Loucy (cell line): ENCODE results near the gene SOD3.

Experiments
- EZH2phosphoT487 ChIP-seq: fragments of 200-600 bp; IDR thresholded peaks from 2 replicates; pipeline ENCODE4 v1.6.1; 2018; ENCODE audit warnings: antibody characterized with exemption, mild to moderate bottlenecking, moderate library complexity, borderline replicate concordance
- TF ChIP-seq, protein P1 (sequence below): fragments of 200-600 bp; sonication (generic); conservative IDR thresholded peaks from 2 replicates; pipeline ENCODE4 v1.5.1; 2014; ENCODE audit warnings: mild to moderate bottlenecking, antibody characterized with exemption, low read length

DNA sequence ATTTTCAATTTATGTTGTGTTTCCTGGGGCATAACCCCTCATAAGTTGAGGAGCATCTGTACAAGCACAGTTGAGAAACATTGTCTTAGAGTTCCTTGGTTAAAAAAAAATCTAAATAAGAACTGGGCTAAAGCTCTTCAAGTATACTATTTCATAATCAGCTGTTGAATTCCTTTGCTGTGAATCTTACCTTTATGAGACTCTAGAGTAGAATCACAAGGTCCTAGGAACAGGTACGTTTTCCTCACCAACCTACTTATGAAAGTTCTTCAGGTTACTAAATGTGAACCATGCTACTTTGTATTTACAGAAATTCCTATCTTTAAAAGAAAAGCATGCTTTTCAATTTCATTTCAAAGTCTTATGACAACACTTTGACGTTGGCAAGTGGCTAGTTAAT is 20.9 kb upstream of the SOD3 start:
- TF ChIP-seq, protein P1, sequence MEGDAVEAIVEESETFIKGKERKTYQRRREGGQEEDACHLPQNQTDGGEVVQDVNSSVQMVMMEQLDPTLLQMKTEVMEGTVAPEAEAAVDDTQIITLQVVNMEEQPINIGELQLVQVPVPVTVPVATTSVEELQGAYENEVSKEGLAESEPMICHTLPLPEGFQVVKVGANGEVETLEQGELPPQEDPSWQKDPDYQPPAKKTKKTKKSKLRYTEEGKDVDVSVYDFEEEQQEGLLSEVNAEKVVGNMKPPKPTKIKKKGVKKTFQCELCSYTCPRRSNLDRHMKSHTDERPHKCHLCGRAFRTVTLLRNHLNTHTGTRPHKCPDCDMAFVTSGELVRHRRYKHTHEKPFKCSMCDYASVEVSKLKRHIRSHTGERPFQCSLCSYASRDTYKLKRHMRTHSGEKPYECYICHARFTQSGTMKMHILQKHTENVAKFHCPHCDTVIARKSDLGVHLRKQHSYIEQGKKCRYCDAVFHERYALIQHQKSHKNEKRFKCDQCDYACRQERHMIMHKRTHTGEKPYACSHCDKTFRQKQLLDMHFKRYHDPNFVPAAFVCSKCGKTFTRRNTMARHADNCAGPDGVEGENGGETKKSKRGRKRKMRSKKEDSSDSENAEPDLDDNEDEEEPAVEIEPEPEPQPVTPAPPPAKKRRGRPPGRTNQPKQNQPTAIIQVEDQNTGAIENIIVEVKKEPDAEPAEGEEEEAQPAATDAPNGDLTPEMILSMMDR, result no peak
- no peak for TF ChIP-seq EZH2phosphoT487
